HG03432 (cell line): Measurements from ENCODE around the gene SND1.

Source experiments
- ATAC-seq: cut with Tn5 transposase; IDR thresholded peaks from one replicate; pipeline ENCODE4 v1.9.1; 2021; ENCODE audit warnings: mild to moderate bottlenecking, moderate library complexity; ENCODE audit not compliant: unreplicated experiment

The SND1 gene

DNA sequence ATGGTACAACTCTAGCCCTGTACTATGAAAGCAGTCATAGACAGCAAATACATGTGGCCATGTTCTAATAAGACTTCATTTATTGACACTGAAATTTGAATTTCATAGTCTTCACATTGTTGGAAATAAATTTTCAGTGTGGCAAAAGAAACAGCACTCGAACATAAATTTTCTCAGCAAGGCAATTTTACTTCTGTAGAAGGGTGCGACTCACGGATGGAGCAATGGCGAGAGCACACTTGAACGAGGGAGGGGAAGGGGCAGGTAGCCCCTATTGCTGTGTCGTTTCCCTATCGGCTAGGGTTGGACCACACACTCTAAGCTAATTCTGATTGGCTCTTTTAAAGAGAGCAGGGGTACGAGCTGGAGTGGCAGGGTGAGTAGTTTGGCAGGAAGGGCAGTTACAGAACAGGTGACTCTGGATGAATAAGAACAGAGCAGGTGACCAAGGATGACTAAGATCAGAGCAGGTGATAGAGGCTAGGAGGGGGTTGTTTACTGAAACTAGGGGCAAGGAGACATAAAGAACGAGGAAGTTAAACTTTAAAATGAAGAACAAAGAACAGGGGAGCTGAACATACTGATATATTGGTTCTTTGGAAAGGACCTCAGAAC, 327.2 kb downstream of the SND1 start:
- no peak for ATAC-seq

DNA sequence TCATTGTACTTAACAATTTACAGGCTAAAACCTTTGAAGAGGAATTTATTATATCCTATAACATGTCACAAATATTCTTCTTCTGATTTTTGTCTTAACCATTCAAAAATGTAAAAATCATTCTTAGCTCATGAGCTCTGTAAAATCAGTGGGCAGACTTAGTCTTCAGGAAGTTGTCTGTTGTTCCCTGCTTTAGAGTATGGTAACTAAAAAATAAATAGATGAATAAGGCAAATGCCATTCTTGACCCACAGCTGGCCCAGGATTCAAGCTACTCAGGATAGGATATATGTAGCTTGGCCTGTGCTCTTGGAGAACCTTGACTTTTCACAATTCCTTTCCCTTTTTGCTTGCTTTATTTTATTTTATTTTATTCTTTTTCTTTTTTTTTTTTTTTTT, 327.7 kb downstream of the SND1 start:
- no peak for ATAC-seq

DNA sequence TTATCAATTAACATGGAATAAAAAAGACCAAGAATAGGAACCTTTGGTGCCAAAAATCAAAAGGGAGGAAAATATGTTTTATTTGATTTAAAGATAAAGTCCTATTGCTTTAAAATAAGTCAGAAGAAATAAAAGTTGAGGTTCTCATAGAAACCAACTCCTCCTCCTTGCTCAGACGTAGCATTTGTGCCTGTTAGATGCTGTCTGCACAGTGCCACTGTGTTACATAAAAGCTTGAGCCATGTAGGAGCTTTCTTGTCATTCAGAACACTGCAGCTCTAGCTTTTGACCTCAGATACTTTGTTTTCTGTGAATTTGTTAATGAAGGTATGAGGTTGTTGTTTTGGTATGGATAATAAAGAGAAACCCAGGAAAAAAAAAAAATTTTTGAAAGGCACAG, 328.9 kb downstream of the SND1 start:
- ATAC-seq = no peak

- no peak for ATAC-seq
These were observed 330.0 kb downstream of the SND1 start for GRCh38 chr7:127981965-127982364.

DNA sequence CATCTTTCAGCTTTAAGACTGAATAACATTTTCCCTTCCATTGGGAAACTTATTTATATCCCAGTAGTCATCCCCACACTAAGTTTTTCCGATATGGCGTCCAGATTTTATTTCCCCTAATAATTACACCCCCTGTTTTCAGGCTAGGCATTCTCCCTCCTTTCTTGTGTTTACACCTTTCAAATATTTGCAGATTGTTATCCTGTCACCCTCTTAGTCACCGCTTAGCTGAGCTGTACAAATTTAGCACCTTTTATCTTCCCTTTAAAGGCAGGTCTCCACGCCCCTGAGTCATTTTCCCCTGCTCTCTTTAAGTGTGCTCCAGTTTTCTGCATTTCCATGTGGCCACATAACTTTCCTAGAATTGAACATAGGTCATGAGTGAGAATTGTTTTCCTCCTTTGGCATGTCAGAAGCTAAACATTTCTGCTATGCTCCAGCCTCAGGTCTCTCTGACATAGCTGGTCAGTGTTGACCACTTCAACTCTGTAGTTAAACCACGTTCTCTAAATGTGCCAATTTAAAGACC, 331.9 kb downstream of the SND1 start:
- ATAC-seq = no peak

- no peak for ATAC-seq
These were observed 334.9 kb downstream of the SND1 start for GRCh38 chr7:127986581-127987521.

DNA sequence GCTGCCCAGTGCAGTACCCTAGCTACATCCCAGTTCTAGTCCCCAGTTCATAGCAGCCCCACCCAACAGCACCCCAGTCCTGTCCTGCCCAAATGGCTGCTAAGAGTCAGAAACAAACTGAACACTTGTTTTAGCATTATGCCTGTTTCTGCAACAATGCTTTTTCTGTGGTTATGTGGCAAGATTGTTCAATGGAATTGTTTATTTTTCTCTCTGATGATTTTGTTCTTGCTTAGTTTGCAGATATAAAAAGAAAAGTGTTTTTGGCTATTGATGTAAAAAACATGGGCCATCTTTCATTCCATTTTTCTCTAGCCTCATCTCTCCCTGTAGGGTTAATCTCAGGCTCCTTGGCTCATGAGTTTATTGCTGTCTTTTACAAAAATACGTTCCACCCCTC, 336.8 kb downstream of the SND1 start:
- no peak for ATAC-seq

- no peak for ATAC-seq
These were observed 341.3 kb downstream of the SND1 start for GRCh38 chr7:127993317-127993716.

GRCh38 chr7:127993987-127994386, 342.0 kb downstream of the SND1 start:
- ATAC-seq = no peak

- no peak for ATAC-seq
These were observed 343.3 kb downstream of the SND1 start for GRCh38 chr7:127995156-127995880.

GRCh38 chr7:127995881-127996215, 343.9 kb downstream of the SND1 start:
- no peak for ATAC-seq

DNA sequence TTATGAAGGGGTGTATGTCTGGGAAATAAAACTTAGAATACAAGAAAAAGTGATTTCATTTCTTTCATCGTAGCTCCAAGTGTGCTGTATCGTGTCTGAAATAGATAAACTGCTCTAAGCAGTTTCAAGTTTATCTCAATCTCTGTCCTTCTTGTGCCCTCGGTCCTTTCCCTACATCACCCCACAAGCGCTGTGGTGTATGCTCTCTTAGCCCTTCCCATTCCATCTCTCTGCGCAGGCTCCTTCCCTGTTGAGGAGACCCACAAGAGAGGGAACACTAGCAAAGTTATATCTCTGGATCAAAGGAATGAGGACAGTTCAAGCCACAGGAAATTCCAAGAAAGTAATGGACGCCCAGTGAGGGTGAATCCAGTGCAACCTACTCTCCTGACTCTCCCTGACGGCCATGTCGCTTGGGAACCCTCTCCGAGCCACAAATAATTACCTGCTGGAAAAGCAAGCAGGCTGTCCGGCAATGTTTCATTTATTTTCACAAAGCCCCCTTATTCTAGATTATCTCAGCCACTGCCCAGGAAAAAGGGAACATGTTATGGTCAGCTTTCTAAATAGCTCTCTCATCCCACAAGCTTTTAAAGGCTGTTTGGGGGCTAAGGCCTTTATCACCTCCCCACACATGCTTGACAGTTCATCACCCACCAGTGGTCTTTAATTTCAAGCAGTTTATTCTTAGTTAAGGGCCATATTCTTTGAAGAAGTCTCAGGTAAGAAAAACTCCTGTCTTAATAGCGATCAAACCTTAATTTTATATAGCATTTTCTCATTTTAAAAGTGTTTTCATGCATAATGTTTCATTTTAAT, 344.5 kb downstream of the SND1 start:
- no peak for ATAC-seq

DNA sequence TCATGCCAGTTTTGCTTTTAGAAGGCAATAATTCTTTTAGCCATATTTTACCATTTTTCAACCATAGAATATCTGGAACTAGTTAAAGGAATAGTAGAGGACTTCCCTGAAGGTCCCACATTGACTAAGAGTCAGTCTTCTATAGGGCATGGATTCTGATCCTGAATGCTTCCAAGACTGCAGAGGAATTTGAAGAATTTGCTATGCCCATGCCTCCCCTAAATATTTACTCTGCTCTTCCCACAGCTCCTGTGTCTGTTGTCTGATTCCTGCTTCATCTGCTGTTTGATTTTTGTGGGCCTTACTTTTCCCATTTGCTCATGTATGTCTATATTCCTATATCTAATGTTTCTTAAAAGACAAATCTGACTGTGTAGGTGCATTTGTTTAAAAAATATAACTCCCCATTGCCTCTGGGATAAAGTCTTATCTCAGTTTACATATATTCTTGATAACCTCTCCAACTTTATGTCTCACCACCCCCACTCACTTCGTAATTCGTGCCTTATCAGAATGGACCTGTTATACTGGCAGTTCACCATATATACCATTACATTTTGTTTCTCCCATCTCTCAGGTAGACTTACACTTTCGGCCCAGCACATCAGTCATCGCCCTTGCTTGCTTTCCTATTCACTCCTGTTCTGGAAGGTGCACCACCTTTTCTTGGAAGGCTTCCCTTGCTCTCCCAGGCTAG, 345.4 kb downstream of the SND1 start:
- ATAC-seq = no peak

DNA sequence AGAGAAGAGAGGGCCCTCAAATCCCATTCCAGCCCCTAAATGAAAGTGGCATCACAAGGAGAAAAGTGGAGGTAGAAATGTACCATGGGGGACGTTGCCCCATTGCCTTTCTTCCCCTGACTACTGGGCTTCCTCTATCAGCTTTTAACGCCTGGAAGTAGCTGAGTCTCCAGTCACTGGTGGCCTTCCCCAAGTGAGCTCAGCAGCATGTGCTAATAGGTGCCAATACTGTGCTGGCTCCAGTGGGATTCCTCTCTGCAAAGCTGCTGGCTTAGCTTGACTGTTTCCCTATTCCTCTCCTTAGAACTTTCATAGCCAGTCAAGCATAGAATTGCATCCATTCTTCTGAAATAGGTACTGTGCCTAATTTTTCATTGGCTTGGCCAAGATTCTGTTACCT, 346.7 kb downstream of the SND1 start:
- no peak for ATAC-seq

DNA sequence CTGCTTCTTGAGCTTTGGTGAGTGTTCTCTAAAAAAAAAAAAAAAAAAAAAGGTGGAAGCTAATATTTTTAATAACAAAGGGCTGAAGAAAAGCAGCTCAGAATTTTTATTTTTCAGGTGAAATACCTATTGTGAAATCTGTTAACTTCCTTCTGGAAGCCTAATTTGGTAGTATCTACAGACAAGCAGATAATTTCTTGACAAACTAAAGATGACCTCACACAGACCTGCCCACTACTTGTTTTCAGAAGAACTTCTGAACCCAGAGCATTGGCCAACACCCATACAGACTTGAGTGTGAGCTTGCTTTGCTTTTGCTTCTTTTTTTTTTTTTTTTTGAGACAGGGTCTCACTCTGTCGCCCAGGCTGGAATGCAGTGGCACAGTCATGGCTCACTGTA, 348.1 kb downstream of the SND1 start:
- ATAC-seq = no peak

DNA sequence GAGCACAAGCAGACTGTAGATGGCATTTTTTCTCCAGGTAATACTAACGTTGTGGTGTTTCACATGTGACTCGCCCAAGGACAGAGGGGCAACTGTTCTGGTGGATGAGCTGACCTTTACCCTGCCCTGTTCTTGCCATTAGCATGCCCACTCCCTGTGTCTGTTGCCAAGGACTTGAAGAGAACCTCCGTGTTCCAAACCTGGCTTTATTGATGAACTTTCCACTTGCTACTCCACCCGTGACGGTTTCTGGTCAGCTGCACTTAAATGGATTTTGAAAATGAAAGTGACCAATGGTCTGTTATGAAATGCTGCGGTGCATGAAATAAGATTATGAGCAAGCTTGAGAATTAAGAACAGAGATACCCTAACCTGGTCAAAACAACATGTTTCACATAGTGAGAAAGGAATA, 348.9 kb downstream of the SND1 start:
- peak; percentile 57 for ATAC-seq

DNA sequence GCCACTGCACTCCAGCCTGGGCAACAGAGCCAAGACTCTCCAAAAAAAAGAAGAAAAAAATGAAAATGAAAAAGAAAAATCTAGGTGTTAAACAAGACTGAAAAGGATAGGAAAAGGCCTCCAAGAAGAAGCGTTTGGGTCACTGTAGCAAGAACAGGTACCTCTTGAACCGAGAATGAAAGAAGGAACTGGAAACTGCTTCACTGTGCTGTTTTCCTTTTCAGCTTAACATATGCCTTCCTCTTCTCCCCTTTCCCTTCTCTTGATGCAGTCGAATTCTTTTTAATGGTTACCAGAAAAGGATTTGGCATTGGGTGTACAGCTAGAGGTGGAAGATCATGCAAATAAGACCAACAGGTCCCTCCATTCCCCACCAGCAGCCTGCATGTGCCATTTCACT, 351.2 kb downstream of the SND1 start:
- peak; percentile 53 for ATAC-seq

DNA sequence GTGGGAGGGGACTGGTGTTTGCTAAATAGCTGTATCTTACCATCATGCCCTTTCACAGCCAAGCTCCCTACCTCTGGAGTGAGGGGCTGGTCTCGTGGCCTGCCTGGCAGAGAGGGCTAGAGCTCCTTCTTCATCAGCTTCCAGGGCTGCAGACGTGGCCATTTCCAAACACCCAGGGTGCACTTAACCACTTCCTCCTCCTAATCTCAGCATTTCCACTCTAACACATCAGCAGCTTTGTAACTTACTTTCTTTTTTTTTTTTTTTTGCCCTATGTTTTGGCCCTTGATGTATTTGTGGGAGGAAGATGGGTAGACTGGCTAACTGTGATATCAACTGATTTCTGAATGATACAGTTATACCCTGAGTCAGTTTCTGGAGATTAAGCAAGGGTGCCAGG, 351.8 kb downstream of the SND1 start:
- ATAC-seq = no peak

GRCh38 chr7:128004623-128005022, 352.6 kb downstream of the SND1 start:
- no peak for ATAC-seq

DNA sequence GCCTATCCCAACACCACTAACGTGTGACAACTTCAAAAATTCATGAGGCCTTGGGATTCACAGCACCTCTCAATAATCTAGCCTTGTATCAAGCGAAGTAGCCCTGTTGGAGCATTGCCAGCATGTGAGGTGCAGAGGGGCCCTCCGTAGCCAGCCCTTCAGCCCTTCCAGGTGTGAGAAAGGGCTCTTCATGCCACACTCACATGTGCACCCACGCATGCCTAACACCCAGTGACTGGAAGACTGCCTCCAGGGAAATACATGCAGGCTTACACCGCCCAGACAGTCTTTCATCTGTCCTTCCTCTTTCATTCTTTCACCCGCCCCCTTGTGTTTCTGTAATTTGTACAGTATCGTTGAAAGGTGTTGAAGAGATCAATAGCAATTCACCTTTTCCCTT, 353.1 kb downstream of the SND1 start:
- no peak for ATAC-seq
